Hematopoietic multipotent progenitor cell treated with erythropoietin and hydrocortisone succinate and interleukin-3 and kit ligand, for 15 days (in vitro differentiated cells): ENCODE measurements around the gene ELOVL2.
"Not testable (repeated sequence)": the region's sequence is repeated elsewhere in the genome, so short reads cannot be mapped to it uniquely, and the experiment has no call there.

Experiments used
- DNase-seq: peaks from one replicate; pipeline ENCODE4 v3.0.0-alpha.2; 2015; ENCODE audit warnings: low spot score

ELOVL2 gene

GRCh38 chr6:11043961-11044711 is at the start of gene ELOVL2:
TSS of gene ELOVL2 (minus strand) at chr6:11044305. CDS start at chr6:11044230, 75 bp downstream.
- DNase-seq: no peak

- no peak for DNase-seq
Observed at GRCh38 chr6:11093376-11093625, 49.2 kb upstream of the ELOVL2 start.

GRCh38 chr6:11092668-11093375 is 48.7 kb upstream of the ELOVL2 start:
- no peak for DNase-seq

- not testable (repeated sequence) for DNase-seq
Observed at GRCh38 chr6:11091141-11091540, 47.0 kb upstream of the ELOVL2 start.

- no peak for DNase-seq
Observed at GRCh38 chr6:11089695-11090094, 45.6 kb upstream of the ELOVL2 start.

- DNase-seq: not testable (repeated sequence)
Observed at GRCh38 chr6:11087141-11087812, 43.2 kb upstream of the ELOVL2 start.

- DNase-seq: no peak
Observed at GRCh38 chr6:11085758-11086435, 41.8 kb upstream of the ELOVL2 start.

GRCh38 chr6:11083956-11084355 is 39.9 kb upstream of the ELOVL2 start:
- no peak for DNase-seq

GRCh38 chr6:11083491-11083890 is 39.4 kb upstream of the ELOVL2 start:
- DNase-seq: no peak

- no peak for DNase-seq
Observed at GRCh38 chr6:11080296-11080695, 36.2 kb upstream of the ELOVL2 start.

GRCh38 chr6:11078266-11078665 is 34.2 kb upstream of the ELOVL2 start:
- no peak for DNase-seq

- no peak for DNase-seq
Observed at GRCh38 chr6:11076540-11076939, 32.4 kb upstream of the ELOVL2 start.

- DNase-seq: no peak
Observed at GRCh38 chr6:11072101-11072500, 28.0 kb upstream of the ELOVL2 start.

GRCh38 chr6:11069760-11070159 is 25.7 kb upstream of the ELOVL2 start:
- no peak for DNase-seq

GRCh38 chr6:11067348-11067747 is 23.2 kb upstream of the ELOVL2 start:
- DNase-seq: no peak

- DNase-seq: no peak
Observed at GRCh38 chr6:11066505-11067347, 22.6 kb upstream of the ELOVL2 start.

GRCh38 chr6:11065436-11066202 is 21.5 kb upstream of the ELOVL2 start:
- DNase-seq: no peak

- no peak for DNase-seq
Observed at GRCh38 chr6:11064836-11065235, 20.7 kb upstream of the ELOVL2 start.

GRCh38 chr6:11062715-11063114 is 18.6 kb upstream of the ELOVL2 start:
- no peak for DNase-seq

GRCh38 chr6:11062083-11062482 is 18.0 kb upstream of the ELOVL2 start:
- DNase-seq: no peak

GRCh38 chr6:11058406-11058805 is 14.3 kb upstream of the ELOVL2 start:
- DNase-seq: no peak
